Renal pelvis (tissue), 4 donors: ENCODE measurements around the gene NTNG1. TPM values are rescaled to one million over a fixed set of nuclear protein-coding genes. Genes with fewer than 3 reads are reported as not detected.

ENCODE experiments used
- DNase-seq: peaks from one replicate; pipeline ENCODE4 v3.0.0-alpha.2; 2013
- polyA plus RNA-seq, 3 donors: library from polyadenylated mRNA; unstranded; fragments of 120-200 nt; gene quantifications; one replicate each; pipeline ENCODE4 v1.2.1, GENCODE V29; 2013; ENCODE audit not compliant: insufficient read length in 3 of 3

The NTNG1 gene
- polyA plus RNA-seq, 3 donors: 24.9 to 34.5 (median 28.2) TPM

DNA sequence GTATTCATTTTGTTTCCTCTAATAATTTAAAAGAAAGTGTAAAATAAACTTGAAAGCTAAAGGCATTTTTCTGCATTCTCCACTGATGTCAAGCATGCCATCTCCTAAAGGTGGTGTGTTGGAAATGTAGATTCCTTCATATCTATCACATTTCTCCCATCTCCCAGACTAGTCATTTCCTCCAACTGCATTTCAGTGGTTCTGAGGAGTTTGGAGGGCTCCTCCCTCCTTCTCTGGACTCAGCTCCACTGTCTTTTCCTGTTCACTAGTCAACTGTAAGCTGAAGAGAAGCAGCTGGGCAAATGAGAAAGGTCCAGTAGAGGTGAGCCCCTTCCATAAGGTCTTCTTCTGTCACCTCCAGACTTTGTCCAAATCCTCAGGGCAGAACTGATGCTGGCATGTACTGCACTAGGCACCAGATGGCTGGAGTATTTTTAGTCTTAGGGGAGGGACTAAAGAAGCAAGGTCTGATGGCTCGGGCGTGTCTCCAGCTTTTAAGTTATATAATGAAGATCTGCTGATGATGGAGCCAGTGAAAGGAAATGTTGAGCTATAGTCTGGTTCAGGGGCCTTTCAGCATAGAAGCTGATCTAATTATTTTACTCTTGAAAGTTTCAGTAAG, 186.1 kb downstream of the NTNG1 start:
- DNase-seq: no peak

DNA sequence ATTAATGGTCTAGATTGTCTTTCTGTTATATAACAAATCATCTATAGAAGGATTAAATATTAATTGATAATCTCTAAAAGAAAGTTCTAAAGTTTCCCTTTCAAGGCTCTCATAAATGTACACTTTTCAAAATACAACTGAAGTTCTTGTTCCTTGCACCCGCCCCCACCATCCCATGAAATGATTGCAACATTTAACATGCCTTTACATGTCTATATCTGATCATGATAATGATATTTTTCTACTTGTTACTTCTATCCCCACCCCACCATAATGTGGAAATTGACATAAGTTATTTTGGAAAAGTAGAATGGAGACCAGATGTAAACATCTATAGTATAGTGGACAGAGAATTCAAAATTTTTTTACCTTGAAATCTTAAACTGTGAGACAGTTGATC, 186.6 kb downstream of the NTNG1 start:
- no peak for DNase-seq

DNA sequence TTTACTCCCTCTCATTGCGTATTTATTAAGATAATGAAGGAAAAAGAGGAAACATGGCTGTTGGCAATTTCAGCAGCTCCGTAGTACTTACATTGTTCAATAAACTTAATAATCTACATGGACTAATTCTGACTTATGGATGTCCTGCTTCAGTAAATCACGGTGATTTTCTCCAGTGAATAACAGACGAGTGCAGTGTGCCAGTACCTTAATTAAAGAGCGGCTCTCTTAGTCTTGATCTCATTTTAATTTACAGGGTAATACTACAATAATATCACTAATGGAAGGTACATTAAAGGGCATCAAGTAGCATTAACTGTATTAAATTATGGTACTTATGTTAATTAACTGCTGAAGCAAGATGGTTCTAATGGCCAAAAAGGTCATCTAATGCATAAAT, 187.2 kb downstream of the NTNG1 start:
- no peak for DNase-seq

DNA sequence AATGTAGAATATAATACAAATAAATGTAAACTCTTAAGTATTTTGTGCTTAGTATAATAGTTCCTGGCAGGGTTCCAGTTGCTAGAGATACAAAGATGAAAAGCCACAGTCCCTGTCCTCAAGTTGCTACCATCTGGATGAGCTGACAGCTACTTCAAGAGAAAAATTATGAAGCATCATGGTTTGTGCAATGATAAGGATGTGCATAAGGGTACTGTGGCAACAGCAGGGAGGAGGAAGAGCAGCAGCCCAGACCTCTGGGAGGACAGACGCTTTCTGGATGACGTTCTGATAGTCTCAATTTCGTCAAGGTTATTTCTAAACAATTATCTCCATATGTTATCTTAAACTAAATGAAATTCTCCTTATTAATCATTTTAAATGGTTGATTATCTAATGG, 198.9 kb downstream of the NTNG1 start:
- no peak for DNase-seq

DNA sequence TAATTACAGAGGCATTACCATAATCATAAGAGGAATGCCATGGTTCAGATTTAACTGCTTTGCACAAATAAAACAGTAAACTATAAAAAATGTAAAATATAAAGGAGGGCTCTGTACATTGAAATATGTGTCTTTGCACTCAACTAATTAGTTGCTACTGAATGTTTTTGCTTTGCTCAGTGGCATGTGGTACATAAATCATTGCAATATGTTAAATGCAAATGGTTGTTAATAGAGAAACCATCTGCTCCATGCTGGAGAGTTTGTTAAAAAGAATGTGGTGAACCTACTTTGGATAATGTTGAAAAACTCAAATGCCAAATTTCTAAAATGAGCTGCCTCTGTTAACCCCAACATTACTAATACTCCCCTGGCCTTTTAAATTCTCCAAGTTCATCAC, 201.5 kb downstream of the NTNG1 start:
- no peak for DNase-seq

DNA sequence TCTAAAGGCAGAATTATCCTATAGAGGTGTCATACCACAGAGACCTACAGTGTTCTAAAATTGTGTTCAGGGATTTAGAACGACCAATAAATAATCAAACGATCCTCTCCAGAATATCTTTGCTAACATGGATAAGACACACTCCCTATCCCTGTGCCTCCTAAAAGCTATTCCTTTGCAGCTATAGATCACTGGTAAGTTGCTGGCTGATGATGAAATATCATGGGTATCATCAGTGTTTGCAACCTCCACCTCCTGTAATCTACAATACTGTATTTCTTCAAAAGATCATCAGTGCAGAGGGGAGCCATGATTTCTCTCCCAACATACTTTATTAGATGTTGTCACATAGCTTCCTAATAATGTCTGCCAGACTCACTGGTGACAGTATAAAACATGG, 201.9 kb downstream of the NTNG1 start:
- no peak for DNase-seq

DNA sequence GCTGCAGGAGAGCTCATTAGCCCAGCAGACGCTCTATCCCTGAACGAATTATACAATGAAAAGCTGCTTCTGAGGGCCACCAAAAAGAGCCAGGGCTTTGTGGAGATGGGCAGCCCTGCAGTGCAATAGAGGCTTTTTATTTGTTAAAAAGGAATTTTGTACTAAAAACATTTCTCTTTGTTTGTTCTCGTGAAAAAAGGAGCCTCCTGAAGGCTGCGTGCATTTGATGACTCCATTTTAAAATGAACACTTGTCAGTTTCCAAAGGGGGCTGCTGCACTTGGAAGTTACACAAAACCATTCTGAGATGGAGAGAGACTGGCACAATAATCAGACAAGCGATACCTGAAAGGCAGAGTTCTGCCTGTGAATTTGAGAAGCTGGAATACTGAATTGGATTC, 202.8 kb downstream of the NTNG1 start:
- DNase-seq: no peak

DNA sequence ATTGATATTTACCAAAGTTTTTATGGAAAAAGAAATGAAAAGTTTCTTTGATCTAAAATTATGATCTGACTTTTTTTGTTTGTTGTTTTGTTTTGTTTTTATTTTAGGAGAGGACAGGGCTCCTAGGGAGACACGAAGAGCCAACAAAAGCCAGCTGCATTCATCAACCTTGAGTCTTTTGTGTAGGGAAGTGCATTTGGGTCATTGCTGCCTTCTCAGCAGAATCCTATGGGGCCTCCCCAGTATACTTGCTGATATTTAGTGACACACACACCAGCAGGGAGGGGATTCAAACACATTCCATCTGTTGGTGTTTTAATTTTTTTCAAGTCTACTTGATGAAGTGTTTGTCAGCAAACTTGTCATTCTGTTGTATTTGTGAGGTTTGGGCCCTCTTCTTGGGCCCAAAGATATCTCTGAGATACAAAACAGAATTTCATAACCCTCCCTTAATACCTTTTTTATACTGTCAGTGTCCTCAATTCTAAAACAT, 203.5 kb downstream of the NTNG1 start:
- no peak for DNase-seq

DNA sequence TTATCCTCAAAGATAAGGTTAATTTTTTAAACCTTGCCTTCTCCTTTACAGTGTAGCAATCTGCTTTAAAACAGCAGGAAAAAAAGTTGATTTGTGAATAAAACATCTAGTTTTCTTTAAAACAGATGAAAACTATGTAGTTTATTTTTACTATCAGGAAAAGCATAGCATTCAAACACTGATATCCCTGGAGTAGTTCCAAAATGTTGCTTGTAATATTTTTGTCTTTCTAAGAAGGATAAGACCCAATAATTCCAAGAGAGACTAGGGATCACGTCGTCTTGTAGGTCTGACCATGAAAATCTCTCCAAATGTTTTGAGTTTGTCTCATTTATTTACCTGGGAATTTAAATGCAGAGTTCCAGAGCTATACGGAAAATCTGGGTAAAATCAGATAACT, 204.0 kb downstream of the NTNG1 start:
- no peak for DNase-seq

DNA sequence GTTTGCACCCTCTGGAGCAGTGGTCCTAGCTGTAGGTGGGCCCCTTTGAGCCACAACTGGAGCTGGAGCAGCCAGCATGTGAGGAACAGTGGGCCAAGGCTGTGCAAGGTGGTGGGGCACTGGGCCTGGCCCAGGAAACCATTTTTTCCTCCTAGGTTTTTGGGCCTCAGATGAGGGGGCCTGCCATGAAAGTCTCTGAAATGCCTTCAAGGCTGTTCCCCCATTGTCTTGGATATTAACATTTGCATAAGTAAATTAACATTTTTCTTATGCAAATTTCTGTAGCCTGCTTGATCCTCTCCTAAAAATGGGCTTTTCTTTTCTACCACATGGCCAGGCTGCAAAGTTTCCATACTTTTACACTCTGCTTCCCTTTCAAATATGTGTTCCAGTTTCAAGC, 212.0 kb downstream of the NTNG1 start:
- DNase-seq: no peak

DNA sequence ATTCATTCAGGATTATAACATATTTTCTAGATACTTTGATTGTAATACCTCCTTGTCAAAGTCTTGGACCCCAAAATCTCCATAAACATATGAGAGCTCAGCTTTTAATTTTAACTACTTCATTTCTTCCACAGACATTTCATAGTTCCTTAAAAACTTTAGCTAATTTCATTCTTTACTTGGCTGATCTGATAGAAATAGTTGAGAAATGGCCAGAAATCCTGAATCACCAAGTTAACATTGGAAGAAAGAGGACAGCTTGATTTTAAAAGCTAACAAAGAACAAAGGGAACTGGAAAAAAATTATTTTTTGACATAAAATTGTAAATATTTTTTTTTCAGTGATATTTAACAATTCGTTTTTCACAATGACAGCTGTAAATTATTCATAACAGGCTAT, 216.5 kb downstream of the NTNG1 start:
- no peak for DNase-seq

DNA sequence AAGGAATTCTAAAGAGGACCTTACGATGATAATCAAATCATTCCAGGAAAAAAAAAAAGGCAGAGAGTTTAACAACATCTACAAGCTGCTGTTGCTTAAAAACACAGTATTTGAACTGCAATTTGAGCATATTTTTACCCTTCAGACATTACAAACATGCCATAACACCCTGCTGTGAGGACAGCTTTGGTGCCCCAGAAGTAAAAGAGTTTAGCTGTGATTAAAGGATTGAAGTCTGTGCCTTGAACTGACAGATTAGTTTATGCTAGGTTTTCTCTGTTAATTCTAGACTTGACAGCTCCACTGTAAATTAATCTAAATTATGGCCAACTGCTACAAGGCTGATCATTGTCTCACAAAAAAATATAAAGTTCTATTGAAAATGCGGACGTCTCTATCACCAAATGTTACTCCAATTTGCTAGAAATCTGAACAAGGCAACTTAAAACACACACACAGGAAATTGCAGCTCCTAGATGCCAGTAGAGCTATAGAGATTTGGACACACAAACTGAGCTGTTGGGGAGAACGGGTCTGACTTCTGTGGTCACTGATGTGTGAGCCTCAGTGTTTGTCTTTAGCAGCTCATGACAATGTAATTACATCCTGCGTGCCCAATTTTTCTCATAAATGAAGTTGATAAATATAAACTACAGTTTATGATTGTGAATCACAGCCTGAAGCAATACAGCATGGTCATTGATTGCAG, 217.9 kb downstream of the NTNG1 start:
- DNase-seq: no peak

DNA sequence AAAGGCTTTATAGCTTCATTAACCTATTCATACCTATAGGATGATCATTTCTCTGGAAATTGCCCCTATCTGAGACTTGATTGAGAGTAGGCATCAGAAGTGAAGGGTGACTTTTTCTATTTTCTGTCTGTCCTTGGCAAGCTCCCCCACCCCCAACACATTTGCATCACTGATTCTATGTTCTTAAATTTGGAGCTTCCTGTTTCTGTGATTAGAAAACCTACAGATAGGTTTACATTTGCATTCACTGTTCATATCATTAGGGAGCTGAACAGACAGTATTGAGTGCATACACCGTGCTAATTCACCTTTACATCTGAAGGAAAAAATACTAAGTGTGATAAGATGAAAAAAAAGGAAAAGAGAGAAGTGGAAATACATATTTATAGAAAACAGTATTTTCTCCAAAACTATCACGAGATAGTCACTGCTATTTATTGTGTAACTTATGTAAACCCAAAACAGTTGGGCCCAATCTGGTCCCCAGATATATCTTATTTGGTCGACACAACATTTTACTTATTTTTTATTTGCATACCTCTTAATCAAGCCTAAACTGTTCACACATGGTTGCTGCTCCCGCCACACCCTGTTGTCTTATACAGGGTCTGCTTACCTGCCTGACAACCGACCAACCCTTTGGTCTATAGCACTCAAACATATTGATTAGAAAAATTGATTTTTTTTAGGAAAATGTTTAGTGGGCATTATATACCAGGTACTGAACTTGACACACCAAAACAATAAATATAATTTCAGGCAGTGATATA, 218.8 kb downstream of the NTNG1 start:
- DNase-seq: no peak

DNA sequence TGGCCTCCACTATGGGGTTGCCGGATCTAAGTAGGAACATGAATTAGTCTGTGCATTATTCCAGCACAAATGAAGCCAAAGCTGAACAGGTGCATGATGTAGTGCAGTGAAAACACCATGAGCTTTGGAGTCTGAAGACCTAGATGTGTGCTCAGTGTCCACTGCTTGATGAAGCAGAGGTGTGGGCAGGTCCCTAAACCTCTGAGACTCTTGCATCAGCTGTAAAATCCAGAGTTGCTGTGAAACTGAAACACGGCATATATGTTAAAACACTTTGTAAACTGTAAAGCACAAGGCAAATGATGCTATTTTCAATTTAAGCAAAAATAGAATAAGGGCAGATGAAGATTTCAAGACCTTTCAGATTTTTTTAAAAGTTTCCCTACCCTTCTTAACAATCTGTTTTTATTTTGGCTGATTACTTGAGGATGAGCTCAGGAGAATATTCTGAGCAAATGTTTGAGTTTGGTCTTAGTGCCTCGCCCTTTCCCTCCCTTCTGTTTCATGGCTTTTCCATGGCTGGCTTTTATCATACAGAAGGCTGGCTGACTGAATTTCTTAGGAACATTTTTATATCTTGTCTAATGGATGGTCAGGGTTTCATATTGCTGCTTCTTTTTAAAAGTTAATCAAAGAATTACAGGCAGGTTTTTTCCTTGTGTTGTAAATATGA, 221.8 kb downstream of the NTNG1 start:
- no peak for DNase-seq

DNA sequence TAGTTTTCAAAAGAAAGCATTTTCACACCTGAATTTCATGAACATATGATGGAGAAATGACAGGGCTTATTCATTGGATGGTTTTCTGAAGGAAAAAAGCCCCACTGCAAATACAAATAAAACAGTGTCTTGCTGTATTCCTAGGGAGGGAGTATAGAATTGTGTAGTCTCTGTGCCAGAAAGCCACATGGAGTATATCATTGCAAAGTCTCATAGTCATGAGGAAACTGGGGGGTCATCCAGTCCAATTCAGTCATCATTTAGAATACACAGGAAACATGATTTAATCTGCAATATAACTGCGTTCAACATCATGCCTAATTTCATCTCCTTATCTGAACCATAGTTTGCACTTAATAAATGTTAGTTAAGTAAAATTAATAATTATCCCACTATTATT, 222.3 kb downstream of the NTNG1 start:
- DNase-seq: no peak

DNA sequence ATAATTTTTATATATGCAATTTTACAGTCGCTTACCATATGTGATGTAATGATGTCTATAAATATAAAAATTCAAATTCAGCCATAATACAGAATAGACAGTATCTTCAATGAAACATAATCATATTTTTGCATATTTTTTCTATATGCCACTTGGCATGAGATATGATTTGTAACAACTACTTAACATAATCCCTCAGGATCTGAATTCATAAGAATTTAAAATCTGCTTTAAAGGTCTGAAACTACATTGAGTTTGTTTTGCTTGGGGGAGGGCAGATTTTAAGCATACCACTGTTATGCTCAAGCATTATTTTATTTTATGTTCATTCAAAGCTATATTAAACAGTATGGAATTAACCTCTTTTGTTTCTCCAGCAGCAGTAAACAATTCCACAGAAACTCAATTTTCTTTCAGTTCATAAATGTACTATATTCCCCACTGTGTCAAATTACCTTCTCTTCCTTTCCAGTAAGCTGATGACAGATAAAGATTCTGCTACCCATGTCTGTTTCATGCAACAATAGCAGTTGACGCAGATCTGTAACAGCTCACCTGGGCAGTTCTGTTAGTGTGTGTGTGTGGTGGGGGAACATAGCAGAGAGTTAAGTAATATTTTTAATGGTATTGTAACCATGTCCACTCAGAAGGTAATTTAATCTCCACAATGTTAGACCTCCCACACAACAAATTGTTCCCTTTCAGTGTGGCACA, 224.8 kb downstream of the NTNG1 start:
- DNase-seq: no peak

DNA sequence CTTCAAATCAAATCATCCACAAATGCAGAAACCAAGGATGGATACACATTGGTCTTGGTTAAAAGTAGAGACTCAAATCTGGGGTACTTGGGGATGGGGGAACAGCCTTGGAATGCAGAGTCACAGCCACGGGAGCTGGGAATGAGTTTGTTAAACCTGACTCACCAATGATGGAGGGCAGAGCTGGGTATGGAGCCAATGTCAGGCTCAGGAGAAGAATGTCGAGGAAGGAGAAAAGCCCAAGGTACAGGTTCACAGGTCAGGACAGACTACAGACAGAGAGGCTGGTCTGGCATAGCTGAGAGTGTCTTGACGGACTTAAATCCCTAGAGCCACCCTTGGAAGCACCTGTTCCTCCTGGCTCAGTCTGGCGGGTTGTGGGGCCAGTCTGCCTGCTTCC, 237.6 kb downstream of the NTNG1 start:
- DNase-seq: no peak

DNA sequence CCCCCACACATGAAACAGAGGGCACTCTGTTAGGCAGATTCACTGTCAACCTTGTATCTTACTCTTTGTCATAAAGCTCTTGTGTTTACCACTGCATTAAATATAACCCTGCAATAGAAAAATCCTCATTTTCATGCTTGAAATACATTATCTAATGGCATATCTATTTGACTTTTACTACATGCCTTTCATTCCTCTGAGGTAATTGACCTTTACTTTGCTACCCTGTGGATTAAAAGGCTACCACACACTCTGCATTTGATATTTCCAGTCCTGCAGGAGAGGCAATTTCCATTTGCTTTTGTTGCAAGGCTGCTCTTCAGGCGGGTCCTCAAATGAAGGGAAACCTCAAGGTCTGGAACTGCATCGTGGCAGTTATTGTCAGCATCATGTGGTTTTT, 238.0 kb downstream of the NTNG1 start:
- DNase-seq: peak; percentile 48

DNA sequence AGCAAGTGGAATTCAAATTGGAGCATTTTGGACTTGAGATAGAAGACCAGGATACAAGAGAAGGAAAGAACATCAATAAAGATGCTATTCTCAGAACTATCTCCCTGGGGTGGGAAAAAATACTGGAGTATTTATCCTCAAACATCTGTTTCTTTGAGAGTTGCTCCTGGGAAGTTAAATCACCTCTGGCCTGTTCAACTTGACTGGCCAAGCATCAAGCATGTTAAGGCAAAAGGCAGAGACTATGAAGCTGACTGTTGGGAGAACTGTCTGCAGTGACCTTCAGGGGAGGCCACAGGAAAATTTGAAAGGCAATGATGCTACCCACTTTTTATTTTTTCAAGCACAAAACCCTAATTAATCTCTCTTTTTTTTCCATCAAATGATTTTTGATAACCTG, 239.0 kb downstream of the NTNG1 start:
- DNase-seq: no peak

DNA sequence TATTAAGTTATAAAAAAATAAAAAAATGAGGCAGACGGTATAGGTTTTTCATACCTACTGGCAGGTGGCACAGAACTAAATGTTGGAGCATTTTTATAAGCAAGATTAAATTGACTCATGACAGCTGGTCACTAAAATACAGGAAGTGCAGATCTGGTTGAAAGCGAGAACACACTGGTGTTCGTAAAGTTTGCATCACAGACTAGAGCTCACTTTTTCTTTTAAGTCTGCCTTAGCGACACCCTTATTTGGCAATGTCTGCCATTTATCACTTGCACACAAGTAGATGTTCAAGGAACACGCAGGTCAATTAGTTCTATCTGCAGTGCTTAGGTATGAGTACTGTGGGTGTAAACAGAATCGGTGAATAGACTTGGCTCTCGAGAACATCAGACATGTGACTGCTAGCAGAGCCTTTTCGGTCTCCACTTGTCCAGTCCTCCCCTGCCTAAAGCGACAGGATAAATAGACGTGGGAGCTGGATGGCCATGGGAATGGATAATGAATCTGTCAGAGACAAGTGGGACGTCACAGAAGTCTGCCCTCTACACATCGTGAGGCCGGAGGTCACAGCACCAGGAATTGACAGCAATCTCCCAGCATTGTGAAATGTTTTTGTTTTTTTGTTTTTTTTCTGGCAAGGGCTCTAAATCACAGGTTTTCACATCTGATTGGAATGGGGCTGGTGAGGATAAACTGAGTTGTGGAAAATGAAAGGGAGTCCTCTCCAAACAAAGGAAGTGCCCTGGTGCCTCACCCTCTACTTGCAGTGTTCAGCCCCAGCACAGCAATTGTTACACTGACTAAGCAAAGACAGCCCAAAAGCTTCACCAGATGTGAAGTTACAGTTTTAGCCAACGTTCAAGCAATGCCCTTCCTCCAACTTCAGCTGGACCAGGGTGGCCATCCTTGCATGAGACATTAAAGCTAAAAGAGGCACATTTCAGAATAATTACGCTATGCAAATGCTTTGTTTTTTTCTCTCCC, 248.9 kb downstream of the NTNG1 start:
- DNase-seq: no peak

DNA sequence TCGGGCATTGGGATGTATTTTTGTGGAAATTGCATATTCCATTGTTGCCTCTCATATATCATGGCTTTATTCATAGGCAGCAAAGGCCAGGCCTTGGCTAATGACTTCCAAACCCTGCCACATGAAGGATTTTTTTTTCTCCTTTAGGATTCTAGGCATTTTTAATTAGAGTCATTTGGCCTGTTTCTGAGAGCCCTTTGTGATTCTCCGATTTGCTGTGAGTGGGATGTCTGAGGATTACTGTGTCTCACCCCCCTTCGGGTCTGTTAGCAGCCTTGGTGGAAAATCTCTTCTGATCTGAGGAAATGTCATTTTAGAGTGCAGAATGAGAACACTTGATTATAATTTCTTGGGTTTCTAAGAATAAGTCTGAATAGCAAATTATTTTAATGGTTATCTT, 253.5 kb downstream of the NTNG1 start:
- no peak for DNase-seq
